HepG2 (cell line): ENCODE measurements around the gene OR7G2. TPM values are rescaled to one million over a fixed set of nuclear protein-coding genes. Genes with fewer than 3 reads are reported as not detected.

Experiments used
- CHD4 ChIP-seq: fragments of 200-600 bp; sonication (generic); IDR thresholded peaks from 2 replicates; pipeline ENCODE4 v1.7.0; 2017; ENCODE audit warnings: mild to moderate bottlenecking, low read length, borderline replicate concordance
- HDAC2 ChIP-seq: sonication (generic); formaldehyde crosslinking; IDR thresholded peaks from 2 replicates; pipeline ENCODE4 v1.4.0; 2020; ENCODE audit warnings: missing genetic modification reagents
- HDAC6 ChIP-seq: fragments of 200-600 bp; sonication (generic); IDR thresholded peaks from 2 replicates; pipeline ENCODE4 v1.7.0; 2017; ENCODE audit warnings: mild to moderate bottlenecking, antibody characterized with exemption, low read length, low read depth
- JUND ChIP-seq: sonication (generic); formaldehyde crosslinking; IDR thresholded peaks from 2 replicates; pipeline ENCODE4 v1.8.0; 2022; ENCODE audit warnings: mild to moderate bottlenecking, missing genetic modification reagents
- PHF8 ChIP-seq: sonication (generic); formaldehyde crosslinking; IDR thresholded peaks from 2 replicates; pipeline ENCODE4 v1.5.0; 2020; ENCODE audit warnings: missing genetic modification reagents
- RBAK ChIP-seq: sonication (generic); formaldehyde crosslinking; IDR thresholded peaks from 2 replicates; pipeline ENCODE4 v1.5.1; 2020; ENCODE audit warnings: mild to moderate bottlenecking, missing genetic modification reagents
- RBFOX2 ChIP-seq: fragments of 200-400 bp; formaldehyde crosslinking; IDR thresholded peaks from 2 replicates; pipeline ENCODE4 v1.6.1; 2017; ENCODE audit warnings: low read depth, mild to moderate bottlenecking, low read length
- ZBTB1 ChIP-seq: sonication (generic); formaldehyde crosslinking; IDR thresholded peaks from 2 replicates; pipeline ENCODE4 v1.4.0; 2020; ENCODE audit warnings: missing genetic modification reagents, borderline replicate concordance
- ZNF264 ChIP-seq: sonication (generic); formaldehyde crosslinking; IDR thresholded peaks from 2 replicates; pipeline ENCODE4 v1.4.0; 2020; ENCODE audit warnings: missing genetic modification reagents
- ZNF431 ChIP-seq: sonication (generic); formaldehyde crosslinking; IDR thresholded peaks from 2 replicates; pipeline ENCODE4 v1.9.0; 2022; ENCODE audit warnings: missing genetic modification reagents, low read depth, mild to moderate bottlenecking, borderline replicate concordance
- ZNF432 ChIP-seq: sonication (generic); formaldehyde crosslinking; IDR thresholded peaks from 2 replicates; pipeline ENCODE4 v1.5.0; 2020; ENCODE audit warnings: missing genetic modification reagents, mild to moderate bottlenecking, borderline replicate concordance
- ZSCAN20 ChIP-seq: sonication (generic); formaldehyde crosslinking; IDR thresholded peaks from 2 replicates; pipeline ENCODE4 v1.4.0; 2020; ENCODE audit warnings: missing genetic modification reagents, mild to moderate bottlenecking, borderline replicate concordance
- polyA plus RNA-seq, 8 experiments: library from polyadenylated mRNA; depleted of rRNA in 3 of 8; stranded (reverse) in 7 of 8; unstranded in 1 of 8; fragments of >200 nt; fragmentation: Illumina TruSeq in 4 of 8; extraction: Trizol in 4 of 8; gene quantifications; 2 replicates each; pipeline versions ENCODE4 v1.2.1 to v1.2.3, GENCODE V29; 2011 to 2016; ENCODE audit warnings: low read depth in 4 of 8, missing spikeins in 1 of 8, mixed read lengths in 1 of 8; ENCODE audit not compliant: insufficient read depth in 1 of 8
- total RNA-seq, 5 experiments: library from RNA; depleted of rRNA; stranded (reverse); fragments of >200 nt; fragmentation: Illumina TruSeq; extraction: Trizol; gene quantifications; 2 replicates each; pipeline ENCODE4 v1.2.3, GENCODE V29; 2016; ENCODE audit warnings: low read depth in 1 of 5
- TF ChIP-seq, protein P1 (sequence below): IDR thresholded peaks from 2 replicates; pipeline ENCODE4 v1.6.1; 2012; ENCODE audit warnings: low read depth, low read length, improper control_type of control experiment
- TF ChIP-seq, protein P2 (sequence below), 2 experiments: sonication (generic) in 1 of 2; formaldehyde crosslinking in 1 of 2; IDR thresholded peaks; 2 replicates each; pipeline versions ENCODE4 v1.6.1 to v1.9.0; 2014 to 2022; ENCODE audit warnings: antibody characterized with exemption in 1 of 2, borderline replicate concordance in 1 of 2, inconsistent platforms in 1 of 2, low read depth in 1 of 2, missing genetic modification reagents in 1 of 2
- TF ChIP-seq, protein P3 (sequence below): sonication (generic); formaldehyde crosslinking; IDR thresholded peaks from 2 replicates; pipeline ENCODE4 v1.9.0; 2021; ENCODE audit warnings: missing genetic modification reagents, mild to moderate bottlenecking, borderline replicate concordance
- TF ChIP-seq, protein P4 (sequence below): sonication (generic); formaldehyde crosslinking; IDR thresholded peaks from 2 replicates; pipeline ENCODE4 v1.4.0; 2020; ENCODE audit warnings: missing genetic modification reagents, mild to moderate bottlenecking, borderline replicate concordance

Gene OR7G2
- total and polyA plus RNA-seq, 2 of the 13 experiments (the other 11 are each of a cell fraction or from before 2014, with no cell fraction given): not detected

DNA sequence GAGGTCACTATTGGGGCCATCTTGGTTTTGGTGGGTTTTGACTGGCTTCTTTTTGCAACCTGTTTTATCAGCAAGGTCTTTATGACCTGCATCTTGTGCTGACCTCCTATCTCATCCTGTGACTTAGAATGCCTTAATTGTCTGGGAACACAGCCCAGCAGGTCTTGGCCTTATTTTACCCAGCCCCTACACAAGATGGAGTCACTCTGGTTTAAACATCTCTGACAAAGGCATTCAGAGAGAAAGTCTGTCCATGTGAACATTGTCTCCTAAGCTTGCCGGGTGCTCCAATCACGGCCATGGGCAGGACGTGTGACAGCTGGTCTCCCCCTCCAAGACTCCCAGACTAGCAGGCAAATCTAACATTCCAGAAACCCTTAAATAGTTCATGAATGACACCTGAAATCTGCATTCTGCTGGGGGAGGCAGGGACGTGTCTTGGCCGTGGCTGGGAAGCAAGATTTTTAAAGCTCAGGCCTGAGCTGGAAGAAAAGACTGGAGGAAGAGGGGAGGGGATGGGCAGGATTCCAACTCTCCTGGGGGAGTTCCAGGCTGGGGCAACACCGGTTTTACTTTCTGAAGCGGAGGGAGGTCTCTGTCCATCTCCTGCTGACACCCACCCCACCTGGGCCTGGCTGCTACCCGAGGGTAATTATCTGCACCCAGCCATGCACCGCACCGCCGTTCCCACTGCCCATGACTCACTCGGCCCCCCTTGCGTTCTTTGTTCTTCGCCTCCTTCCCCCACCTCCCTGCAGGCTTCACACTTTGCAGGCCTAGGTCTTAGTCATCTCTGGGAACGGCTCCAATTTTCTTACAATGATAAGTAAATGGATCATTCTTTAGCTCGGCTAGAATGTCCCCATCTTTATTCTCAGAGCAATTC lies 32.0 kb downstream of the OR7G2 start (continued):
- TF ChIP-seq, protein P1, sequence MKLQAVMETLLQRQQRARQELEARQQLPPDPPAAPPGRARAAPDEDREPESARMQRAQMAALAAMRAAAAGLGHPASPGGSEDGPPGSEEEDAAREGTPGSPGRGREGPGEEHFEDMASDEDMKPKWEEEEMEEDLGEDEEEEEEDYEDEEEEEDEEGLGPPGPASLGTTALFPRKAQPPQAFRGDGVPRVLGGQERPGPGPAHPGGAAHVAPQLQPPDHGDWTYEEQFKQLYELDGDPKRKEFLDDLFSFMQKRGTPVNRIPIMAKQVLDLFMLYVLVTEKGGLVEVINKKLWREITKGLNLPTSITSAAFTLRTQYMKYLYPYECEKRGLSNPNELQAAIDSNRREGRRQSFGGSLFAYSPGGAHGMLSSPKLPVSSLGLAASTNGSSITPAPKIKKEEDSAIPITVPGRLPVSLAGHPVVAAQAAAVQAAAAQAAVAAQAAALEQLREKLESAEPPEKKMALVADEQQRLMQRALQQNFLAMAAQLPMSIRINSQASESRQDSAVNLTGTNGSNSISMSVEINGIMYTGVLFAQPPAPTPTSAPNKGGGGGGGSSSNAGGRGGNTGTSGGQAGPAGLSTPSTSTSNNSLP: no peak
- TF ChIP-seq JUND (CRISPR knock-in tag) (no peak), ZNF431 (CRISPR knock-in tag) (no peak), HDAC2 (CRISPR knock-in tag) (no peak), RBFOX2 (no peak), ZSCAN20 (CRISPR knock-in tag) (no peak), HDAC6 (no peak), PHF8 (no peak), ZNF432 (CRISPR knock-in tag) (no peak), ZNF264 (CRISPR knock-in tag) (no peak), RBAK (CRISPR knock-in tag) (no peak), CHD4 (no peak), ZBTB1 (CRISPR knock-in tag) (no peak)
- TF ChIP-seq, protein P2, sequence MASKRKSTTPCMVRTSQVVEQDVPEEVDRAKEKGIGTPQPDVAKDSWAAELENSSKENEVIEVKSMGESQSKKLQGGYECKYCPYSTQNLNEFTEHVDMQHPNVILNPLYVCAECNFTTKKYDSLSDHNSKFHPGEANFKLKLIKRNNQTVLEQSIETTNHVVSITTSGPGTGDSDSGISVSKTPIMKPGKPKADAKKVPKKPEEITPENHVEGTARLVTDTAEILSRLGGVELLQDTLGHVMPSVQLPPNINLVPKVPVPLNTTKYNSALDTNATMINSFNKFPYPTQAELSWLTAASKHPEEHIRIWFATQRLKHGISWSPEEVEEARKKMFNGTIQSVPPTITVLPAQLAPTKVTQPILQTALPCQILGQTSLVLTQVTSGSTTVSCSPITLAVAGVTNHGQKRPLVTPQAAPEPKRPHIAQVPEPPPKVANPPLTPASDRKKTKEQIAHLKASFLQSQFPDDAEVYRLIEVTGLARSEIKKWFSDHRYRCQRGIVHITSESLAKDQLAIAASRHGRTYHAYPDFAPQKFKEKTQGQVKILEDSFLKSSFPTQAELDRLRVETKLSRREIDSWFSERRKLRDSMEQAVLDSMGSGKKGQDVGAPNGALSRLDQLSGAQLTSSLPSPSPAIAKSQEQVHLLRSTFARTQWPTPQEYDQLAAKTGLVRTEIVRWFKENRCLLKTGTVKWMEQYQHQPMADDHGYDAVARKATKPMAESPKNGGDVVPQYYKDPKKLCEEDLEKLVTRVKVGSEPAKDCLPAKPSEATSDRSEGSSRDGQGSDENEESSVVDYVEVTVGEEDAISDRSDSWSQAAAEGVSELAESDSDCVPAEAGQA (IDR thresholded peaks at IDR 0.05; ENCODE audit: low read depth): no peak
- TF ChIP-seq, protein P2 (CRISPR knock-in tag; IDR thresholded peaks at IDR 0.05; ENCODE audit: borderline replicate concordance): no peak
- TF ChIP-seq, protein P3, sequence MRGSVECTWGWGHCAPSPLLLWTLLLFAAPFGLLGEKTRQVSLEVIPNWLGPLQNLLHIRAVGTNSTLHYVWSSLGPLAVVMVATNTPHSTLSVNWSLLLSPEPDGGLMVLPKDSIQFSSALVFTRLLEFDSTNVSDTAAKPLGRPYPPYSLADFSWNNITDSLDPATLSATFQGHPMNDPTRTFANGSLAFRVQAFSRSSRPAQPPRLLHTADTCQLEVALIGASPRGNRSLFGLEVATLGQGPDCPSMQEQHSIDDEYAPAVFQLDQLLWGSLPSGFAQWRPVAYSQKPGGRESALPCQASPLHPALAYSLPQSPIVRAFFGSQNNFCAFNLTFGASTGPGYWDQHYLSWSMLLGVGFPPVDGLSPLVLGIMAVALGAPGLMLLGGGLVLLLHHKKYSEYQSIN (CRISPR knock-in tag): no peak
- TF ChIP-seq, protein P4, sequence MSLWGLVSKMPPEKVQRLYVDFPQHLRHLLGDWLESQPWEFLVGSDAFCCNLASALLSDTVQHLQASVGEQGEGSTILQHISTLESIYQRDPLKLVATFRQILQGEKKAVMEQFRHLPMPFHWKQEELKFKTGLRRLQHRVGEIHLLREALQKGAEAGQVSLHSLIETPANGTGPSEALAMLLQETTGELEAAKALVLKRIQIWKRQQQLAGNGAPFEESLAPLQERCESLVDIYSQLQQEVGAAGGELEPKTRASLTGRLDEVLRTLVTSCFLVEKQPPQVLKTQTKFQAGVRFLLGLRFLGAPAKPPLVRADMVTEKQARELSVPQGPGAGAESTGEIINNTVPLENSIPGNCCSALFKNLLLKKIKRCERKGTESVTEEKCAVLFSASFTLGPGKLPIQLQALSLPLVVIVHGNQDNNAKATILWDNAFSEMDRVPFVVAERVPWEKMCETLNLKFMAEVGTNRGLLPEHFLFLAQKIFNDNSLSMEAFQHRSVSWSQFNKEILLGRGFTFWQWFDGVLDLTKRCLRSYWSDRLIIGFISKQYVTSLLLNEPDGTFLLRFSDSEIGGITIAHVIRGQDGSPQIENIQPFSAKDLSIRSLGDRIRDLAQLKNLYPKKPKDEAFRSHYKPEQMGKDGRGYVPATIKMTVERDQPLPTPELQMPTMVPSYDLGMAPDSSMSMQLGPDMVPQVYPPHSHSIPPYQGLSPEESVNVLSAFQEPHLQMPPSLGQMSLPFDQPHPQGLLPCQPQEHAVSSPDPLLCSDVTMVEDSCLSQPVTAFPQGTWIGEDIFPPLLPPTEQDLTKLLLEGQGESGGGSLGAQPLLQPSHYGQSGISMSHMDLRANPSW: no peak
